ENCODE results near the gene FSTL3. TPM values are rescaled to one million over a fixed set of nuclear protein-coding genes. Genes with fewer than 3 reads are reported as not detected.

FSTL3 gene
- total and polyA plus RNA-seq, 2 of the 13 experiments (the other 11 are each of a cell fraction or from before 2014, with no cell fraction given) = 13.5 to 15.6 TPM

DNA sequence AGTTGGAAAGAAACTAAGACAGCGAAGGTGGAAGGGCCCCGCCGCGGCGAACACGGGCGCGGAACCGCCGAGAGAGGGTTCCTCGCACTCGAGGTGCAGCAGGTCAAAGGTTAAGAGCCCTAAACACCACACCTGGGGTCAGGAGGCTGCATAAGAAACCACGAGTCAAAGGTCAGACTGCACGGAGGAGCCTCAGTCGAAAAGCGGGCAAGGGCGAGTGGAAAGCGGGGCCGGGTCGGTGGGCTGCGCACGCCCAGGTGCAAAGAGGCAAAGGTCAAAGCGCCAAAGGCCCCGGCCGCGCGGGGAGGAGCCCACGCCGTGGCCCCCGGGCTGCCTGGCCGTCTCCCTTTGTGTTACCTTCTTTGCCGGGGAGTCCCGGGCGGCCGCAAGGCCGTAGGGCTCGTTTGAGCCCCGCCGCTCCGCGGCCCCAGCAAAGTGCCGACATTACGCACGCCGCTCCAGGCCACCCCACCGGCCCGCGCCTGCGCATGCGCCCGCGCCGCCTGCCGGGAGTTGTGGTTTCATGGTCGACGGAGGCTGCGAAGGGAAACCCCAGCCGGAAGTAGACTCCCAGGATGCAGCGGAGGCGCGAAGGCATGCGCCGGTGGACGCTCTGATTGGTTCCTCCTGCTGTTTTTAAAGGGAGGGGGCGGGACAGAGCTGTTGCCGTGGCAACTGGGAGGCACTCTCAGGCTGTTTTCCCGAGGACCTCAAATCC, 43.0 kb upstream of the FSTL3 start, which contains the start of gene POLRMT (continued):
- TF ChIP-seq, protein P1, sequence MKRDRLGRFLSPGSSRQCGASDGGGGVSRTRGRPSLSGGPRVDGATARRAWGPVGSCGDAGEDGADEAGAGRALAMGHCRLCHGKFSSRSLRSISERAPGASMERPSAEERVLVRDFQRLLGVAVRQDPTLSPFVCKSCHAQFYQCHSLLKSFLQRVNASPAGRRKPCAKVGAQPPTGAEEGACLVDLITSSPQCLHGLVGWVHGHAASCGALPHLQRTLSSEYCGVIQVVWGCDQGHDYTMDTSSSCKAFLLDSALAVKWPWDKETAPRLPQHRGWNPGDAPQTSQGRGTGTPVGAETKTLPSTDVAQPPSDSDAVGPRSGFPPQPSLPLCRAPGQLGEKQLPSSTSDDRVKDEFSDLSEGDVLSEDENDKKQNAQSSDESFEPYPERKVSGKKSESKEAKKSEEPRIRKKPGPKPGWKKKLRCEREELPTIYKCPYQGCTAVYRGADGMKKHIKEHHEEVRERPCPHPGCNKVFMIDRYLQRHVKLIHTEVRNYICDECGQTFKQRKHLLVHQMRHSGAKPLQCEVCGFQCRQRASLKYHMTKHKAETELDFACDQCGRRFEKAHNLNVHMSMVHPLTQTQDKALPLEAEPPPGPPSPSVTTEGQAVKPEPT (CRISPR knock-in tag; IDR thresholded peaks at IDR 0.05; ENCODE audit: low read depth) = no peak
- TF ChIP-seq, protein P2, sequence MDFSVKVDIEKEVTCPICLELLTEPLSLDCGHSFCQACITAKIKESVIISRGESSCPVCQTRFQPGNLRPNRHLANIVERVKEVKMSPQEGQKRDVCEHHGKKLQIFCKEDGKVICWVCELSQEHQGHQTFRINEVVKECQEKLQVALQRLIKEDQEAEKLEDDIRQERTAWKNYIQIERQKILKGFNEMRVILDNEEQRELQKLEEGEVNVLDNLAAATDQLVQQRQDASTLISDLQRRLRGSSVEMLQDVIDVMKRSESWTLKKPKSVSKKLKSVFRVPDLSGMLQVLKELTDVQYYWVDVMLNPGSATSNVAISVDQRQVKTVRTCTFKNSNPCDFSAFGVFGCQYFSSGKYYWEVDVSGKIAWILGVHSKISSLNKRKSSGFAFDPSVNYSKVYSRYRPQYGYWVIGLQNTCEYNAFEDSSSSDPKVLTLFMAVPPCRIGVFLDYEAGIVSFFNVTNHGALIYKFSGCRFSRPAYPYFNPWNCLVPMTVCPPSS (IDR thresholded peaks at IDR 0.05) = no peak
- TF ChIP-seq CCAR2 (optimal IDR thresholded peaks at IDR 0.05; ENCODE audit: low read depth, low read length) (no peak), XRCC5 (optimal IDR thresholded peaks at IDR 0.05; ENCODE audit: low read length) (peak; percentile 10), ZNF510 (CRISPR knock-in tag; IDR thresholded peaks at IDR 0.05; ENCODE audit: low read depth) (no peak), ZNF678 (CRISPR knock-in tag; IDR thresholded peaks at IDR 0.05) (no peak; the same call in 1 of the 2 replicates), TOE1 (CRISPR knock-in tag; IDR thresholded peaks at IDR 0.05) (no peak), GATAD2A (CRISPR knock-in tag; IDR thresholded peaks at IDR 0.05) (no peak), PHF20 (CRISPR knock-in tag; IDR thresholded peaks at IDR 0.05) (0 out of 2 replicates have a peak, but pooled peaks have one; percentile 18), ZNF33B (CRISPR knock-in tag; IDR thresholded peaks at IDR 0.05) (no peak), SCMH1 (CRISPR knock-in tag; IDR thresholded peaks at IDR 0.05; ENCODE audit: borderline replicate concordance) (no peak), ZNF652 (CRISPR knock-in tag; IDR thresholded peaks at IDR 0.05; ENCODE audit: borderline replicate concordance, low read depth) (no peak), PCBP2 (optimal IDR thresholded peaks at IDR 0.05; ENCODE audit: low read depth, low read length, poor library complexity, severe bottlenecking) (no peak), ZNF788 (CRISPR knock-in tag; IDR thresholded peaks at IDR 0.05; ENCODE audit: borderline replicate concordance) (no peak)
- TF ChIP-seq, protein P3, sequence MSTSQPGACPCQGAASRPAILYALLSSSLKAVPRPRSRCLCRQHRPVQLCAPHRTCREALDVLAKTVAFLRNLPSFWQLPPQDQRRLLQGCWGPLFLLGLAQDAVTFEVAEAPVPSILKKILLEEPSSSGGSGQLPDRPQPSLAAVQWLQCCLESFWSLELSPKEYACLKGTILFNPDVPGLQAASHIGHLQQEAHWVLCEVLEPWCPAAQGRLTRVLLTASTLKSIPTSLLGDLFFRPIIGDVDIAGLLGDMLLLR (CRISPR knock-in tag; IDR thresholded peaks at IDR 0.05) = 0 out of 2 replicates have a peak, but pooled peaks have one; percentile 2
- TF ChIP-seq, protein P4, sequence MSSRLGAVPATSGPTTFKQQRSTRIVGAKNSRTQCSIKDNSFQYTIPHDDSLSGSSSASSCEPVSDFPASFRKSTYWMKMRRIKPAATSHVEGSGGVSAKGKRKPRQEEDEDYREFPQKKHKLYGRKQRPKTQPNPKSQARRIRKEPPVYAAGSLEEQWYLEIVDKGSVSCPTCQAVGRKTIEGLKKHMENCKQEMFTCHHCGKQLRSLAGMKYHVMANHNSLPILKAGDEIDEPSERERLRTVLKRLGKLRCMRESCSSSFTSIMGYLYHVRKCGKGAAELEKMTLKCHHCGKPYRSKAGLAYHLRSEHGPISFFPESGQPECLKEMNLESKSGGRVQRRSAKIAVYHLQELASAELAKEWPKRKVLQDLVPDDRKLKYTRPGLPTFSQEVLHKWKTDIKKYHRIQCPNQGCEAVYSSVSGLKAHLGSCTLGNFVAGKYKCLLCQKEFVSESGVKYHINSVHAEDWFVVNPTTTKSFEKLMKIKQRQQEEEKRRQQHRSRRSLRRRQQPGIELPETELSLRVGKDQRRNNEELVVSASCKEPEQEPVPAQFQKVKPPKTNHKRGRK (CRISPR knock-in tag; IDR thresholded peaks at IDR 0.05) = no peak
- TF ChIP-seq, protein P5, sequence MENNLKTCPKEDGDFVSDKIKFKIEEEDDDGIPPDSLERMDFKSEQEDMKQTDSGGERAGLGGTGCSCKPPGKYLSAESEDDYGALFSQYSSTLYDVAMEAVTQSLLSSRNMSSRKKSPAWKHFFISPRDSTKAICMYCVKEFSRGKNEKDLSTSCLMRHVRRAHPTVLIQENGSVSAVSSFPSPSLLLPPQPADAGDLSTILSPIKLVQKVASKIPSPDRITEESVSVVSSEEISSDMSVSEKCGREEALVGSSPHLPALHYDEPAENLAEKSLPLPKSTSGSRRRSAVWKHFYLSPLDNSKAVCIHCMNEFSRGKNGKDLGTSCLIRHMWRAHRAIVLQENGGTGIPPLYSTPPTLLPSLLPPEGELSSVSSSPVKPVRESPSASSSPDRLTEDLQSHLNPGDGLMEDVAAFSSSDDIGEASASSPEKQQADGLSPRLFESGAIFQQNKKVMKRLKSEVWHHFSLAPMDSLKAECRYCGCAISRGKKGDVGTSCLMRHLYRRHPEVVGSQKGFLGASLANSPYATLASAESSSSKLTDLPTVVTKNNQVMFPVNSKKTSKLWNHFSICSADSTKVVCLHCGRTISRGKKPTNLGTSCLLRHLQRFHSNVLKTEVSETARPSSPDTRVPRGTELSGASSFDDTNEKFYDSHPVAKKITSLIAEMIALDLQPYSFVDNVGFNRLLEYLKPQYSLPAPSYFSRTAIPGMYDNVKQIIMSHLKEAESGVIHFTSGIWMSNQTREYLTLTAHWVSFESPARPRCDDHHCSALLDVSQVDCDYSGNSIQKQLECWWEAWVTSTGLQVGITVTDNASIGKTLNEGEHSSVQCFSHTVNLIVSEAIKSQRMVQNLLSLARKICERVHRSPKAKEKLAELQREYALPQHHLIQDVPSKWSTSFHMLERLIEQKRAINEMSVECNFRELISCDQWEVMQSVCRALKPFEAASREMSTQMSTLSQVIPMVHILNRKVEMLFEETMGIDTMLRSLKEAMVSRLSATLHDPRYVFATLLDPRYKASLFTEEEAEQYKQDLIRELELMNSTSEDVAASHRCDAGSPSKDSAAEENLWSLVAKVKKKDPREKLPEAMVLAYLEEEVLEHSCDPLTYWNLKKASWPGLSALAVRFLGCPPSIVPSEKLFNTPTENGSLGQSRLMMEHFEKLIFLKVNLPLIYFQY (CRISPR knock-in tag; IDR thresholded peaks at IDR 0.05; ENCODE audit: borderline replicate concordance) = no peak; the same call in 1 of the 2 replicates
- TF ChIP-seq, protein P6, sequence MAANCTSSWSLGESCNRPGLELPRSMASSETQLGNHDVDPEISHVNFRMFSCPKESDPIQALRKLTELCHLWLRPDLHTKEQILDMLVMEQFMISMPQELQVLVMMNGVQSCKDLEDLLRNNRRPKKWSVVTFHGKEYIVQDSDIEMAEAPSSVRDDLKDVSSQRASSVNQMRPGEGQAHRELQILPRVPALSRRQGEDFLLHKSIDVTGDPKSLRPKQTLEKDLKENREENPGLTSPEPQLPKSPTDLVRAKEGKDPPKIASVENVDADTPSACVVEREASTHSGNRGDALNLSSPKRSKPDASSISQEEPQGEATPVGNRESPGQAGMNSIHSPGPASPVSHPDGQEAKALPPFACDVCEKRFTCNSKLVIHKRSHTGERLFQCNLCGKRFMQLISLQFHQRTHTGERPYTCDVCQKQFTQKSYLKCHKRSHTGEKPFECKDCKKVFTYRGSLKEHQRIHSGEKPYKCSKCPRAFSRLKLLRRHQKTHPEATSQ (CRISPR knock-in tag; IDR thresholded peaks at IDR 0.05; ENCODE audit: borderline replicate concordance) = no peak

Data from HepG2 (cell line).